Smooth muscle cell (in vitro differentiated cells): ENCODE results near the gene A1CF. TPM values are rescaled to one million over a fixed set of nuclear protein-coding genes. Genes with fewer than 3 reads are reported as not detected.

Experiments
- DNase-seq: peaks from one replicate; lab custom pipeline; 2025; ENCODE audit not compliant: unreplicated experiment; lab: John Stamatoyannopoulos, UW
- H2AFZ ChIP-seq: fragments of 200-600 bp; sonication (generic); 2 replicates; pipeline ENCODE4 v1.6.0; 2016; ENCODE audit warnings: antibody characterized with exemption, low read depth, mild to moderate bottlenecking
- H3F3A ChIP-seq: fragments of 200-600 bp; sonication (generic); 2 replicates; pipeline ENCODE4 v1.6.0; 2017; ENCODE audit warnings: antibody characterized with exemption, low read depth
- H3K27ac ChIP-seq: fragments of 200-600 bp; sonication (generic); 2 replicates; pipeline ENCODE4 v1.5.1; 2016; ENCODE audit warnings: low read depth, mild to moderate bottlenecking
- H3K27me3 ChIP-seq: fragments of 200-600 bp; sonication (generic); 2 replicates; pipeline ENCODE4 v1.6.1; 2016; ENCODE audit warnings: low read depth, mild to moderate bottlenecking
- H3K36me3 ChIP-seq: fragments of 200-600 bp; sonication (generic); 2 replicates; pipeline ENCODE4 v1.5.1; 2016; ENCODE audit warnings: low read depth
- H3K4me1 ChIP-seq: fragments of 200-600 bp; sonication (generic); 2 replicates; pipeline ENCODE4 v1.5.1; 2016; ENCODE audit warnings: low read depth
- H3K4me2 ChIP-seq: fragments of 200-600 bp; sonication (generic); 2 replicates; pipeline ENCODE4 v1.6.0; 2016; ENCODE audit warnings: mild to moderate bottlenecking
- H3K4me3 ChIP-seq: fragments of 200-600 bp; sonication (generic); 2 replicates; pipeline ENCODE4 v1.5.1; 2016; ENCODE audit warnings: mild to moderate bottlenecking
- H3K79me2 ChIP-seq: fragments of 200-600 bp; sonication (generic); 2 replicates; pipeline ENCODE4 v1.6.0; 2016; ENCODE audit warnings: low read depth, mild to moderate bottlenecking
- H3K9ac ChIP-seq: fragments of 200-600 bp; sonication (generic); 2 replicates; pipeline ENCODE4 v1.6.0; 2016; ENCODE audit warnings: low read depth
- H3K9me3 ChIP-seq: fragments of 200-600 bp; sonication (generic); replicated peaks from 2 replicates; pipeline ENCODE4 v1.5.1; 2016; ENCODE audit warnings: low read depth
- H4K20me1 ChIP-seq: fragments of 200-600 bp; sonication (generic); 2 replicates; pipeline ENCODE4 v1.6.0; 2016; ENCODE audit warnings: low read depth
- WGBS: methylation state at CpG from one replicate; pipeline ENCODE4 v1.1.7; 2016; ENCODE audit warnings: low lambda C conversion rate; 5-methylcytosine and 5-hydroxymethylcytosine counted together
- polyA plus RNA-seq: library from polyadenylated mRNA; unstranded; fragments of >200 nt; fragmentation: Nextera tagmentation; extraction: Ambion mirVana; gene quantifications from 2 replicates; pipeline ENCODE4 v1.2.1, GENCODE V29; 2016
- total RNA-seq: library from RNA; depleted of rRNA; stranded (reverse); fragments of >200 nt; gene quantifications from 2 replicates; pipeline ENCODE4 v1.2.3, GENCODE V29; 2014
- TF ChIP-seq, protein P1 (sequence below): fragments of 200-600 bp; sonication (generic); IDR thresholded peaks from 2 replicates; pipeline ENCODE4 v1.5.1; 2017; ENCODE audit warnings: borderline replicate concordance, mild to moderate bottlenecking, antibody characterized with exemption; ENCODE audit not compliant: insufficient read depth, poor library complexity, severe bottlenecking

A1CF gene
- total and polyA plus RNA-seq, 2 experiments from 2014 or later = not detected

- Histone ChIP-seq H3K9ac (no peak overlapping the region), H2AFZ (no peak overlapping the region), H3K4me2 (no peak overlapping the region), H3F3A (no peaks in the 10 kb centered on the region), H4K20me1 (no peaks in the 10 kb centered on the region), H3K4me1 (no peaks in the 10 kb centered on the region), H3K36me3 (no peaks in the 10 kb centered on the region), H3K4me3 (no peak overlapping the region), H3K27me3 (no peaks in the 10 kb centered on the region), H3K27ac (no peak overlapping the region), H3K79me2 (no peaks in the 10 kb centered on the region), H3K9me3 (no peaks in the 10 kb centered on the region)
- 77% methylated on average over 5 of the region's 5 CpGs for WGBS
- TF ChIP-seq, protein P1, sequence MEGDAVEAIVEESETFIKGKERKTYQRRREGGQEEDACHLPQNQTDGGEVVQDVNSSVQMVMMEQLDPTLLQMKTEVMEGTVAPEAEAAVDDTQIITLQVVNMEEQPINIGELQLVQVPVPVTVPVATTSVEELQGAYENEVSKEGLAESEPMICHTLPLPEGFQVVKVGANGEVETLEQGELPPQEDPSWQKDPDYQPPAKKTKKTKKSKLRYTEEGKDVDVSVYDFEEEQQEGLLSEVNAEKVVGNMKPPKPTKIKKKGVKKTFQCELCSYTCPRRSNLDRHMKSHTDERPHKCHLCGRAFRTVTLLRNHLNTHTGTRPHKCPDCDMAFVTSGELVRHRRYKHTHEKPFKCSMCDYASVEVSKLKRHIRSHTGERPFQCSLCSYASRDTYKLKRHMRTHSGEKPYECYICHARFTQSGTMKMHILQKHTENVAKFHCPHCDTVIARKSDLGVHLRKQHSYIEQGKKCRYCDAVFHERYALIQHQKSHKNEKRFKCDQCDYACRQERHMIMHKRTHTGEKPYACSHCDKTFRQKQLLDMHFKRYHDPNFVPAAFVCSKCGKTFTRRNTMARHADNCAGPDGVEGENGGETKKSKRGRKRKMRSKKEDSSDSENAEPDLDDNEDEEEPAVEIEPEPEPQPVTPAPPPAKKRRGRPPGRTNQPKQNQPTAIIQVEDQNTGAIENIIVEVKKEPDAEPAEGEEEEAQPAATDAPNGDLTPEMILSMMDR = no peak
- no peak for DNase-seq
Measured at GRCh38 chr10:50874723-50875122, 10.7 kb downstream of the A1CF start.

- Histone ChIP-seq H3K79me2 (no peaks in the 10 kb centered on the region), H3K4me2 (no peak overlapping the region), H3F3A (no peaks in the 10 kb centered on the region), H2AFZ (no peak overlapping the region), H3K9me3 (no peaks in the 10 kb centered on the region), H3K27ac (no peak overlapping the region), H4K20me1 (no peaks in the 10 kb centered on the region), H3K4me3 (no peak overlapping the region), H3K4me1 (no peaks in the 10 kb centered on the region), H3K27me3 (no peaks in the 10 kb centered on the region), H3K9ac (no peak overlapping the region), H3K36me3 (no peaks in the 10 kb centered on the region)
- TF ChIP-seq, protein P1 = no peak
- 51% methylated on average over 2 of the region's 2 CpGs for WGBS
- DNase-seq = no peak
Measured at GRCh38 chr10:50866317-50866716, 19.1 kb downstream of the A1CF start.

DNA sequence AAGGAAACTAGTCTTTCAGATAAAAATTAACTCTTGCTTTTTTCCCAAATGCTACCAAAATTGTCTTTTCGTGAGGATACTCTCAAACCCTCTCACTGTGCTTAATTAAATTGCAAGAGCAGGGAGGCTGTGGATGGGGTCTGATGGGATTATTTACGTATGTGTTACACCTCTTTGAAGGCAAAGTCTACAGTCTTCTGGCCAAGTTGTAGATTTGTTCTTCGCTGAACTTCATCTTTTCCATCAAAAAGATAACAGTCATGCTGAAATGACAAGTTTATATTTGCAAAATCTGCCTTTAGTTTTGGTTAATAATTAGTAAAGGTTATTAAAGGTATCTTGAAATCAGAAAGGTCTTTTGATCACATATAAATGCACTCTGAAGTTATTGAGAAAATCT, 22.7 kb downstream of the A1CF start:
- no peaks in the 10 kb centered on the region for H3F3A ChIP-seq
- H3K4me1 ChIP-seq = no peaks in the 10 kb centered on the region
- H3K79me2 ChIP-seq = no peaks in the 10 kb centered on the region
- no peaks in the 10 kb centered on the region for H4K20me1 ChIP-seq
- H3K9ac ChIP-seq = no peak overlapping the region
- H3K27ac ChIP-seq = no peak overlapping the region
- no peak overlapping the region for H2AFZ ChIP-seq
- no peaks in the 10 kb centered on the region for H3K9me3 ChIP-seq
- TF ChIP-seq, protein P1 = no peak
- no peak for DNase-seq
- WGBS = 79% methylated on average over 3 of the region's 3 CpGs
- no peaks in the 10 kb centered on the region for H3K27me3 ChIP-seq
- H3K4me3 ChIP-seq = no peak overlapping the region
- H3K36me3 ChIP-seq = no peaks in the 10 kb centered on the region
- H3K4me2 ChIP-seq = no peak overlapping the region

DNA sequence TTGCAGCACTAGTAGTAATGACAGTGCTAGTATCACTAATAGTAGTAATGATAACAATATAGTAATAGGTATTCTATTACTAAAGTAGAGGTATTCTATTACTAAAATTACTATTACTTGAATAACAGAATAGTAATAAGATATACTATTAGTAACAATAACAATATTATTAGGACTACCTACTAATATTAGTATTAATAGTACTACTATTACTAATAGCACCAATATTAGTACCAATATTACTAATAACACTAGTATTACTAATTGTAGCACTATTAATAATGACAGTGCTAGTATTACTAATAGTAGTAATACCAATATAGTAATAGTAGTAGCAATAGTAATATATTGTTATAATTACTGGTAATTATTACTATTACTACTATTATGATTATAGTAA, 24.1 kb downstream of the A1CF start:
- H3K4me2 ChIP-seq = no peak overlapping the region
- H4K20me1 ChIP-seq = no peaks in the 10 kb centered on the region
- H3K9me3 ChIP-seq = no peaks in the 10 kb centered on the region
- no peak overlapping the region for H3K9ac ChIP-seq
- H3K4me1 ChIP-seq = no peaks in the 10 kb centered on the region
- no peak overlapping the region for H3K4me3 ChIP-seq
- H3K79me2 ChIP-seq = no peaks in the 10 kb centered on the region
- no peaks in the 10 kb centered on the region for H3K27me3 ChIP-seq
- H3K36me3 ChIP-seq = no peaks in the 10 kb centered on the region
- no peak overlapping the region for H2AFZ ChIP-seq
- DNase-seq = no peak
- no peaks in the 10 kb centered on the region for H3F3A ChIP-seq
- TF ChIP-seq, protein P1 = no peak
- H3K27ac ChIP-seq = no peak overlapping the region
